Measurements from ENCODE around the gene KRT6A.

Gene KRT6A

GRCh38 chr12:52445876-52446275 lies 47.2 kb downstream of the KRT6A start:
- no peak for ATAC-seq
- no peak for TF ChIP-seq ZNF8 (CRISPR knock-in tag; IDR thresholded peaks at IDR 0.05)
- no peak for TF ChIP-seq TOX (CRISPR knock-in tag; IDR thresholded peaks at IDR 0.05; ENCODE audit: borderline replicate concordance)
- TF ChIP-seq ARNTL (CRISPR knock-in tag; IDR thresholded peaks at IDR 0.05; ENCODE audit: borderline replicate concordance, low read depth): no peak
- no peak for TF ChIP-seq CSDC2 (CRISPR knock-in tag; IDR thresholded peaks at IDR 0.05)
- TF ChIP-seq ESRRG (CRISPR knock-in tag; IDR thresholded peaks at IDR 0.05): no peak
- no peak for TF ChIP-seq ISL1 (CRISPR knock-in tag; IDR thresholded peaks at IDR 0.05)
- no peak for TF ChIP-seq ZFP3 (CRISPR knock-in tag; IDR thresholded peaks at IDR 0.05)
- no peak for TF ChIP-seq CREB5 (CRISPR knock-in tag; IDR thresholded peaks at IDR 0.05; ENCODE audit: low read depth)
- no peak for TF ChIP-seq OSR1 (CRISPR knock-in tag; IDR thresholded peaks at IDR 0.05)
- no peak for TF ChIP-seq ZNF565 (CRISPR knock-in tag; conservative IDR thresholded peaks at IDR 0.05; ENCODE audit: low read depth)

GRCh38 chr12:52444647-52445595 lies 48.1 kb downstream of the KRT6A start:
- ATAC-seq: no peak
- TF ChIP-seq POU6F1 (CRISPR knock-in tag; IDR thresholded peaks at IDR 0.05; ENCODE audit: borderline replicate concordance, low read depth) (no peak), GLIS3 (CRISPR knock-in tag; IDR thresholded peaks at IDR 0.05) (no peak), ZFP30 (CRISPR knock-in tag; IDR thresholded peaks at IDR 0.05) (no peak), ESRRG (CRISPR knock-in tag; IDR thresholded peaks at IDR 0.05) (no peak), CSRNP3 (CRISPR knock-in tag; IDR thresholded peaks at IDR 0.05) (no peak)

- ATAC-seq: no peak
- no peak for TF ChIP-seq ZNF70 (CRISPR knock-in tag; IDR thresholded peaks at IDR 0.05)
- no peak for TF ChIP-seq OSR1 (CRISPR knock-in tag; IDR thresholded peaks at IDR 0.05)
- no peak for TF ChIP-seq TSHZ2 (CRISPR knock-in tag; IDR thresholded peaks at IDR 0.05)
- TF ChIP-seq ZNF8 (CRISPR knock-in tag; IDR thresholded peaks at IDR 0.05): no peak
- TF ChIP-seq PPARA (CRISPR knock-in tag; IDR thresholded peaks at IDR 0.05; ENCODE audit: borderline replicate concordance): no peak
- TF ChIP-seq CSDC2 (CRISPR knock-in tag; IDR thresholded peaks at IDR 0.05): no peak
- TF ChIP-seq CREB5 (CRISPR knock-in tag; IDR thresholded peaks at IDR 0.05; ENCODE audit: low read depth): no peak
- no peak for TF ChIP-seq ZNF565 (CRISPR knock-in tag; conservative IDR thresholded peaks at IDR 0.05; ENCODE audit: low read depth)
- TF ChIP-seq GLIS3 (CRISPR knock-in tag; IDR thresholded peaks at IDR 0.05): no peak
- TF ChIP-seq POU6F1 (CRISPR knock-in tag; IDR thresholded peaks at IDR 0.05; ENCODE audit: borderline replicate concordance, low read depth): no peak
- TF ChIP-seq PATZ1 (CRISPR knock-in tag; IDR thresholded peaks at IDR 0.05; ENCODE audit: borderline replicate concordance): no peak
- no peak for TF ChIP-seq ESRRG (CRISPR knock-in tag; IDR thresholded peaks at IDR 0.05)
- TF ChIP-seq ZC3H10 (CRISPR knock-in tag; IDR thresholded peaks at IDR 0.05): no peak
- TF ChIP-seq TOX (CRISPR knock-in tag; IDR thresholded peaks at IDR 0.05; ENCODE audit: borderline replicate concordance): no peak
- TF ChIP-seq ARNTL (CRISPR knock-in tag; IDR thresholded peaks at IDR 0.05; ENCODE audit: borderline replicate concordance, low read depth): no peak
- TF ChIP-seq CSRNP3 (CRISPR knock-in tag; IDR thresholded peaks at IDR 0.05): no peak
- TF ChIP-seq SNAI2 (CRISPR knock-in tag; IDR thresholded peaks at IDR 0.05): no peak
- TF ChIP-seq ZFP30 (CRISPR knock-in tag; IDR thresholded peaks at IDR 0.05): no peak
These were observed 49.1 kb downstream of the KRT6A start for GRCh38 chr12:52443966-52444365.
